HCT116 (cell line): ENCODE measurements around the gene SPARC. TPM values are rescaled to one million over a fixed set of nuclear protein-coding genes. Genes with fewer than 3 reads are reported as not detected.

Experiments
- ATAC-seq: fragments of 200-7000 bp; cut with Tn5 transposase; 2 replicates; pipeline ENCODE4 v1.9.1; 2020; ENCODE audit warnings: mild to moderate bottlenecking, moderate library complexity
- BruUV-seq: library from RNA; stranded (reverse); fragments of 400-500 nt; replicated peaks from 2 replicates; lab custom pipeline; 2021; lab: Mats Ljungman, UMichigan
- CTCF ChIA-PET: fragments of 300-600 bp; sonication (Branson Sonifier 250); formaldehyde crosslinking; loops from one replicate; lab custom pipeline; 2021; ENCODE audit warnings: antibody characterized with exemption; lab: Charles Lee
- POLR2A ChIA-PET: fragments of 300-600, 350-600 bp; sonication (Branson Sonifier 250); formaldehyde crosslinking; loops from one replicate; lab custom pipeline; 2021; ENCODE audit warnings: antibody characterized with exemption; lab: Charles Lee
- RAD21 ChIA-PET, 2 experiments: fragments of 300-600 bp; sonication (Branson Sonifier 250); formaldehyde crosslinking; loops; one replicate each; lab custom pipeline; 2023; ENCODE audit warnings: low total read pairs in 2 of 2; ENCODE audit not compliant: uncharacterized antibody in 2 of 2, unreplicated experiment in 2 of 2, low non-redundant PET in 1 of 2; lab: Charles Lee
- DNase-seq: peaks from one replicate; pipeline ENCODE4 v3.0.0-alpha.2; 2010; ENCODE audit warnings: low read depth, low spot score
- H2AFZ ChIP-seq: fragments of 200-600 bp; shearing (Covaris generic), sonication (generic); 2 replicates; pipeline ENCODE4 v1.6.1; 2017; ENCODE audit warnings: low read depth, mixed run types, mixed read lengths, antibody characterized with exemption, low read length; ENCODE audit not compliant: poor library complexity, severe bottlenecking
- H3K27ac ChIP-seq: 2 replicates; pipeline ENCODE4 v1.5.1; 2012; ENCODE audit warnings: low read depth, low read length
- H3K27me3 ChIP-seq: fragments of 200-600 bp; sonication (generic); 2 replicates; pipeline ENCODE4 v1.6.1; 2016; ENCODE audit warnings: mixed run types, low read length, mixed read lengths; ENCODE audit not compliant: insufficient read depth
- H3K36me3 ChIP-seq, 2 experiments: fragments of 200-500 bp in 1 of 2; fragments of 200-600 bp in 1 of 2; sonication (Bioruptor generic) in 1 of 2; sonication (generic) in 1 of 2; 2 replicates each; pipeline versions ENCODE4 v1.5.1 to v1.6.1; 2014 to 2016; ENCODE audit warnings: low read length in 2 of 2, inconsistent platforms in 1 of 2, mixed read lengths in 1 of 2, mixed run types in 1 of 2; ENCODE audit not compliant: insufficient read depth in 2 of 2, control insufficient read depth in 1 of 2
- H3K4me1 ChIP-seq, 2 experiments: fragments of 200-600 bp in 1 of 2; sonication (generic) in 1 of 2; 2 replicates each; pipeline versions ENCODE4 v1.5.1 to v1.6.1; 2012 to 2017; ENCODE audit warnings: low read length in 2 of 2, inconsistent platforms in 1 of 2, mild to moderate bottlenecking in 1 of 2, mixed read lengths in 1 of 2, mixed run types in 1 of 2, moderate library complexity in 1 of 2; ENCODE audit not compliant: insufficient read depth in 2 of 2, control insufficient read depth in 1 of 2
- H3K4me2 ChIP-seq: fragments of 200-600 bp; sonication (generic); 2 replicates; pipeline ENCODE4 v1.6.1; 2017; ENCODE audit warnings: mixed run types, low read length, mixed read lengths
- H3K4me3 ChIP-seq, 2 experiments: fragments of 200-600 bp in 1 of 2; sonication (generic) in 1 of 2; replicated peaks in 1 of 2; 2 replicates each; pipeline ENCODE4 v1.5.1; 2011 to 2016; ENCODE audit warnings: low read length in 2 of 2, control low read depth in 1 of 2, low read depth in 1 of 2, mild to moderate bottlenecking in 1 of 2, mixed read lengths in 1 of 2, mixed run types in 1 of 2
- H3K79me2 ChIP-seq: fragments of 200-600 bp; sonication (generic); 2 replicates; pipeline ENCODE4 v1.6.1; 2017; ENCODE audit warnings: mild to moderate bottlenecking, mixed run types, low read length, moderate library complexity, mixed read lengths; ENCODE audit not compliant: insufficient read depth
- H3K9ac ChIP-seq: fragments of 200-600 bp; sonication (generic); 2 replicates; pipeline ENCODE4 v1.6.1; 2016; ENCODE audit warnings: low read length, mixed read lengths
- H3K9me2 ChIP-seq: fragments of 200-600 bp; sonication (generic), shearing (Covaris generic); 2 replicates; pipeline ENCODE4 v1.6.1; 2017; ENCODE audit warnings: mixed run types, mild to moderate bottlenecking, moderate library complexity; ENCODE audit not compliant: insufficient read depth
- H3K9me3 ChIP-seq, 2 experiments: fragments of 200-500 bp in 1 of 2; fragments of 200-600 bp in 1 of 2; sonication (Bioruptor generic) in 1 of 2; sonication (generic) in 1 of 2; 2 replicates each; pipeline ENCODE4 v1.6.1; 2014 to 2017; ENCODE audit warnings: low read length in 2 of 2, mixed read lengths in 2 of 2, inconsistent platforms in 1 of 2, low read depth in 1 of 2, mild to moderate bottlenecking in 1 of 2, mixed run types in 1 of 2, moderate library complexity in 1 of 2; ENCODE audit not compliant: control insufficient read depth in 1 of 2, insufficient read depth in 1 of 2
- H4K20me1 ChIP-seq: fragments of 200-600 bp; sonication (generic), shearing (Covaris generic); 2 replicates; pipeline ENCODE4 v1.6.1; 2017; ENCODE audit warnings: mixed run types, mild to moderate bottlenecking, moderate library complexity; ENCODE audit not compliant: insufficient read depth
- CBX3 ChIP-seq: IDR thresholded peaks from 2 replicates; pipeline ENCODE4 v1.6.1; 2012; ENCODE audit warnings: low read depth
- CEBPB ChIP-seq: IDR thresholded peaks from 2 replicates; pipeline ENCODE4 v1.6.1; 2012; ENCODE audit warnings: low read depth
- POLR2AphosphoS5 ChIP-seq: IDR thresholded peaks from 2 replicates; pipeline ENCODE4 v1.6.1; 2011; ENCODE audit warnings: mild to moderate bottlenecking, low read depth, low read length, moderate library complexity
- SIN3A ChIP-seq: IDR thresholded peaks from 2 replicates; pipeline ENCODE4 v1.6.1; 2012; ENCODE audit warnings: low read depth
- SP1 ChIP-seq: IDR thresholded peaks from 2 replicates; pipeline ENCODE4 v1.6.1; 2012; ENCODE audit warnings: low read depth
- SRF ChIP-seq: IDR thresholded peaks from 2 replicates; pipeline ENCODE4 v1.6.1; 2012; ENCODE audit warnings: low read depth
- TCF7L2 ChIP-seq: IDR thresholded peaks from 2 replicates; pipeline ENCODE4 v1.7.0; 2011; ENCODE audit warnings: borderline replicate concordance, inconsistent platforms; ENCODE audit not compliant: insufficient read depth, insufficient read length; ENCODE audit errors: extremely low read depth
- intact Hi-C: fragments of 100-400 bp; cut with micrococcal nuclease; formaldehyde crosslinking; loops from 2 replicates; pipeline ENCODE4 v1.10.0; 2022
- total RNA-seq: library from RNA; stranded (reverse); gene quantifications from one replicate; pipeline ENCODE4 v1.2.1, GENCODE V29; 2021; ENCODE audit not compliant: unreplicated experiment
- TF ChIP-seq, protein P1 (sequence below): IDR thresholded peaks from 2 replicates; pipeline ENCODE4 v1.6.1; 2011; ENCODE audit warnings: mild to moderate bottlenecking, low read length, moderate library complexity; ENCODE audit not compliant: insufficient replicate concordance; ENCODE audit errors: extremely low read depth
- TF ChIP-seq, protein P2 (sequence below), 3 experiments: fragments of 200-600 bp in 1 of 3; sonication (generic) in 1 of 3; IDR thresholded peaks in 2 of 3; conservative IDR thresholded peaks in 1 of 3; 2 replicates each; pipeline ENCODE4 v1.5.1; 2012 to 2017; ENCODE audit warnings: low read depth in 2 of 3, low read length in 2 of 3, antibody characterized with exemption in 1 of 3, borderline replicate concordance in 1 of 3, control low read depth in 1 of 3, mild to moderate bottlenecking in 1 of 3, mixed read lengths in 1 of 3, mixed run types in 1 of 3, moderate library complexity in 1 of 3; ENCODE audit not compliant: insufficient read depth in 1 of 3
- TF ChIP-seq, protein P3 (sequence below): IDR thresholded peaks from 2 replicates; pipeline ENCODE4 v1.6.1; 2012
- TF ChIP-seq, protein P4 (sequence below): IDR thresholded peaks from 2 replicates; pipeline ENCODE4 v1.6.1; 2012; ENCODE audit warnings: low read depth
- TF ChIP-seq, protein P5 (sequence below): IDR thresholded peaks from 2 replicates; pipeline ENCODE4 v1.6.1; 2012

Gene SPARC
- total RNA-seq, 1 experiment from 2014 or later, result 3.0 TPM

DNA sequence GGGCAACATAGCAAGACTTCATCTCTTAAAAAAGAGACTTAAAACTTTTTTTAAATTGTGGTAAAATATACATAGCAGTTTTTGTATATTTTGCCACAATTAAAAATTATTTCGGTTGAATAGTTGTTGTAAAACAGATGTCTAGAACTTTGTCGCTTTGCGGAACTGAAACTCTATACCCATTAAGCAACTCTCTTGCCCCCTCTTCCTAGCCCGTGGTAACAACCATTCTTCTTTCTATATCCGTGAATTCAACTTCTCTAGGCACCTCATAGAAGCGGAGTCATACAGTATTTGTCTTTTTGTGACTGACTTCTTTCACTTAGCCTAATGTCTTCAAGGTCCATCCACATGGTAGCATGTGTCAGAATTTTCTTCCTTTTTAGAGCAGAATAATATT, 43.3 kb downstream of the SPARC start (continued):
- TF ChIP-seq, protein P1, sequence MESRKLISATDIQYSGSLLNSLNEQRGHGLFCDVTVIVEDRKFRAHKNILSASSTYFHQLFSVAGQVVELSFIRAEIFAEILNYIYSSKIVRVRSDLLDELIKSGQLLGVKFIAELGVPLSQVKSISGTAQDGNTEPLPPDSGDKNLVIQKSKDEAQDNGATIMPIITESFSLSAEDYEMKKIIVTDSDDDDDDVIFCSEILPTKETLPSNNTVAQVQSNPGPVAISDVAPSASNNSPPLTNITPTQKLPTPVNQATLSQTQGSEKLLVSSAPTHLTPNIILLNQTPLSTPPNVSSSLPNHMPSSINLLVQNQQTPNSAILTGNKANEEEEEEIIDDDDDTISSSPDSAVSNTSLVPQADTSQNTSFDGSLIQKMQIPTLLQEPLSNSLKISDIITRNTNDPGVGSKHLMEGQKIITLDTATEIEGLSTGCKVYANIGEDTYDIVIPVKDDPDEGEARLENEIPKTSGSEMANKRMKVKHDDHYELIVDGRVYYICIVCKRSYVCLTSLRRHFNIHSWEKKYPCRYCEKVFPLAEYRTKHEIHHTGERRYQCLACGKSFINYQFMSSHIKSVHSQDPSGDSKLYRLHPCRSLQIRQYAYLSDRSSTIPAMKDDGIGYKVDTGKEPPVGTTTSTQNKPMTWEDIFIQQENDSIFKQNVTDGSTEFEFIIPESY, result no peak
- TF ChIP-seq CEBPB (no peak), POLR2AphosphoS5 (no peak)
- TF ChIP-seq, protein P2, sequence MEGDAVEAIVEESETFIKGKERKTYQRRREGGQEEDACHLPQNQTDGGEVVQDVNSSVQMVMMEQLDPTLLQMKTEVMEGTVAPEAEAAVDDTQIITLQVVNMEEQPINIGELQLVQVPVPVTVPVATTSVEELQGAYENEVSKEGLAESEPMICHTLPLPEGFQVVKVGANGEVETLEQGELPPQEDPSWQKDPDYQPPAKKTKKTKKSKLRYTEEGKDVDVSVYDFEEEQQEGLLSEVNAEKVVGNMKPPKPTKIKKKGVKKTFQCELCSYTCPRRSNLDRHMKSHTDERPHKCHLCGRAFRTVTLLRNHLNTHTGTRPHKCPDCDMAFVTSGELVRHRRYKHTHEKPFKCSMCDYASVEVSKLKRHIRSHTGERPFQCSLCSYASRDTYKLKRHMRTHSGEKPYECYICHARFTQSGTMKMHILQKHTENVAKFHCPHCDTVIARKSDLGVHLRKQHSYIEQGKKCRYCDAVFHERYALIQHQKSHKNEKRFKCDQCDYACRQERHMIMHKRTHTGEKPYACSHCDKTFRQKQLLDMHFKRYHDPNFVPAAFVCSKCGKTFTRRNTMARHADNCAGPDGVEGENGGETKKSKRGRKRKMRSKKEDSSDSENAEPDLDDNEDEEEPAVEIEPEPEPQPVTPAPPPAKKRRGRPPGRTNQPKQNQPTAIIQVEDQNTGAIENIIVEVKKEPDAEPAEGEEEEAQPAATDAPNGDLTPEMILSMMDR (IDR thresholded peaks at IDR 0.05 in 2 of 3, conservative IDR thresholded peaks at IDR 0.05 in 1 of 3; ENCODE audit: borderline replicate concordance in 1 of 3, insufficient read depth in 1 of 3, low read depth in 2 of 3, low read length in 2 of 3), result no peak
- TF ChIP-seq, all 23 proteins: peak for 0

DNA sequence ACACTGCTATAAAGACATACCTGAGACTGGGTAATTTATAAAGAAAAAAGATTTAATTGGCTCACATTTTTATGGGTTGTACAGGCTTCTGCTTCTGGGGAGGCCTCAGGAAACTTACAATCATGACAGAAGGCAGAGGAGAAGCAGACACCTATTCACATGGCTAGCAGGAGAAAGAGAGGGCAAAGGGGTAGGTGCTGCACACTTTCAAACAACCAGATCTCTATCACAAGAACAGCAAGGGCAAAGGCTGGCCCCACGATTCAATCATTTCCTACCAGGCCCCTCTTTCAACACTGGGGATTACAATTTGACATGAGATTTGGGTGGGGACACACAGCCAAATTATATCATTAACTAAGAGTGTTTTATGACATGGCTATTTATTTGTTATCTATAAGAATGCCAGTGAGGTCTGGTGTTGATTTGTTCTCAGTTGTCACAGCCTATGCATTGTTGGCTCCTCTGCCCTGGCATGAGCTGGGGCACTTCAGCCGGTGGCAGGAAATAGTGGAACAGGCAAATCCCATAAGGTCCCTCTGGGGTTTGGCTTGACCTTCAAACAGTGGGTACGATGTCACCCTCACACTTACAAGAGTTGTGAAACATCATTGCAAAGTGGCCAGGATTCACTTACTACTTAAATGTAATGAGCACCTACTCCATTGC, 44.1 kb downstream of the SPARC start:
- H3K9me2 ChIP-seq, result no peaks in the 10 kb centered on the region
- no peak overlapping the region for H3K4me3 ChIP-seq
- H3K79me2 ChIP-seq, result no peaks in the 10 kb centered on the region
- no peaks in the 10 kb centered on the region for H3K9me3 ChIP-seq
- no TSS peak for BruUV-seq
- CTCF ChIA-PET, result no interaction called here
- RAD21 ChIA-PET, result no interaction called here
- H3K27me3 ChIP-seq, result peaks cover 16% of the 10 kb centered on the region; the same call in 1 of the 2 replicates
- H3K36me3 ChIP-seq, result no peaks in the 10 kb centered on the region
- no peak overlapping the region for H3K4me2 ChIP-seq
- DNase-seq (no peak), ATAC-seq (no peak)
- POLR2A ChIA-PET, result no interaction called here
- no peak overlapping the region for H2AFZ ChIP-seq
- H3K9ac ChIP-seq, result no peak overlapping the region
- no peaks in the 10 kb centered on the region; a peak in 1 of 4 replicates for H3K4me1 ChIP-seq
- no peaks in the 10 kb centered on the region for H4K20me1 ChIP-seq
- no peak overlapping the region for H3K27ac ChIP-seq
- intact Hi-C loops, result no loop called here
- TF ChIP-seq SRF (no peak), CEBPB (no peak), POLR2AphosphoS5 (no peak), SIN3A (no peak), CBX3 (no peak), TCF7L2 (no peak), SP1 (no peak)
- TF ChIP-seq, protein P3, sequence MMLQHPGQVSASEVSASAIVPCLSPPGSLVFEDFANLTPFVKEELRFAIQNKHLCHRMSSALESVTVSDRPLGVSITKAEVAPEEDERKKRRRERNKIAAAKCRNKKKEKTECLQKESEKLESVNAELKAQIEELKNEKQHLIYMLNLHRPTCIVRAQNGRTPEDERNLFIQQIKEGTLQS, result no peak
- TF ChIP-seq, protein P4, sequence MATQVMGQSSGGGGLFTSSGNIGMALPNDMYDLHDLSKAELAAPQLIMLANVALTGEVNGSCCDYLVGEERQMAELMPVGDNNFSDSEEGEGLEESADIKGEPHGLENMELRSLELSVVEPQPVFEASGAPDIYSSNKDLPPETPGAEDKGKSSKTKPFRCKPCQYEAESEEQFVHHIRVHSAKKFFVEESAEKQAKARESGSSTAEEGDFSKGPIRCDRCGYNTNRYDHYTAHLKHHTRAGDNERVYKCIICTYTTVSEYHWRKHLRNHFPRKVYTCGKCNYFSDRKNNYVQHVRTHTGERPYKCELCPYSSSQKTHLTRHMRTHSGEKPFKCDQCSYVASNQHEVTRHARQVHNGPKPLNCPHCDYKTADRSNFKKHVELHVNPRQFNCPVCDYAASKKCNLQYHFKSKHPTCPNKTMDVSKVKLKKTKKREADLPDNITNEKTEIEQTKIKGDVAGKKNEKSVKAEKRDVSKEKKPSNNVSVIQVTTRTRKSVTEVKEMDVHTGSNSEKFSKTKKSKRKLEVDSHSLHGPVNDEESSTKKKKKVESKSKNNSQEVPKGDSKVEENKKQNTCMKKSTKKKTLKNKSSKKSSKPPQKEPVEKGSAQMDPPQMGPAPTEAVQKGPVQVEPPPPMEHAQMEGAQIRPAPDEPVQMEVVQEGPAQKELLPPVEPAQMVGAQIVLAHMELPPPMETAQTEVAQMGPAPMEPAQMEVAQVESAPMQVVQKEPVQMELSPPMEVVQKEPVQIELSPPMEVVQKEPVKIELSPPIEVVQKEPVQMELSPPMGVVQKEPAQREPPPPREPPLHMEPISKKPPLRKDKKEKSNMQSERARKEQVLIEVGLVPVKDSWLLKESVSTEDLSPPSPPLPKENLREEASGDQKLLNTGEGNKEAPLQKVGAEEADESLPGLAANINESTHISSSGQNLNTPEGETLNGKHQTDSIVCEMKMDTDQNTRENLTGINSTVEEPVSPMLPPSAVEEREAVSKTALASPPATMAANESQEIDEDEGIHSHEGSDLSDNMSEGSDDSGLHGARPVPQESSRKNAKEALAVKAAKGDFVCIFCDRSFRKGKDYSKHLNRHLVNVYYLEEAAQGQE, result no peak
- TF ChIP-seq, protein P2 (IDR thresholded peaks at IDR 0.05 in 2 of 3, conservative IDR thresholded peaks at IDR 0.05 in 1 of 3; ENCODE audit: borderline replicate concordance in 1 of 3, insufficient read depth in 1 of 3, low read depth in 2 of 3, low read length in 2 of 3), result no peak
- TF ChIP-seq, protein P5, sequence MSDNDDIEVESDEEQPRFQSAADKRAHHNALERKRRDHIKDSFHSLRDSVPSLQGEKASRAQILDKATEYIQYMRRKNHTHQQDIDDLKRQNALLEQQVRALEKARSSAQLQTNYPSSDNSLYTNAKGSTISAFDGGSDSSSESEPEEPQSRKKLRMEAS, result no peak
